ENCODE data around the gene BPNT1. TPM values are rescaled to one million over a fixed set of nuclear protein-coding genes. Genes with fewer than 3 reads are reported as not detected.

Gene BPNT1, protein sequence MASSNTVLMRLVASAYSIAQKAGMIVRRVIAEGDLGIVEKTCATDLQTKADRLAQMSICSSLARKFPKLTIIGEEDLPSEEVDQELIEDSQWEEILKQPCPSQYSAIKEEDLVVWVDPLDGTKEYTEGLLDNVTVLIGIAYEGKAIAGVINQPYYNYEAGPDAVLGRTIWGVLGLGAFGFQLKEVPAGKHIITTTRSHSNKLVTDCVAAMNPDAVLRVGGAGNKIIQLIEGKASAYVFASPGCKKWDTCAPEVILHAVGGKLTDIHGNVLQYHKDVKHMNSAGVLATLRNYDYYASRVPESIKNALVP
- total RNA-seq (2016; rRNA removed; fragmentation: Illumina TruSeq; extraction: Trizol) (43.9 and 68.2 TPM in 2 replicates), polyA plus RNA-seq (2011; rRNA removed) (33.6 and 35.2 TPM in 2 replicates), polyA minus RNA-seq (2011; rRNA and poly(A)+ RNA removed; ENCODE audit: low replicate concordance) (46.2 and 61.6 TPM in 2 replicates), Bru-seq, nascent RNA (percentile 52 among the genes with signal in this experiment), BruChase-seq, experiment 1, labeled RNA remaining after a 6-hour chase (percentile 60 among the genes with signal in this experiment), BruChase-seq, experiment 2, labeled RNA remaining after a 2-hour chase (percentile 54 among the genes with signal in this experiment)
- total RNA-seq (2016; cell fraction: cytosol; rRNA removed; fragmentation: Illumina TruSeq; extraction: Trizol; ENCODE audit: low read depth) = 3.0 and 3.8 TPM in 2 replicates
- total RNA-seq (2016; cell fraction: insoluble cytoplasmic fraction; rRNA removed; fragmentation: Illumina TruSeq; extraction: Trizol) = 47.2 and 72.9 TPM in 2 replicates
- total RNA-seq (2016; cell fraction: membrane; rRNA removed; fragmentation: Illumina TruSeq; extraction: Trizol) = 9.4 and 9.7 TPM in 2 replicates
- total RNA-seq (2016; cell fraction: nucleus; rRNA removed; fragmentation: Illumina TruSeq; extraction: Trizol) = 18.9 and 25.7 TPM in 2 replicates
- 31.2 and 36.5 TPM in 2 replicates for polyA plus RNA-seq (2011; cell fraction: cytosol; rRNA removed)
- 18.6 and 24.9 TPM in 2 replicates for polyA plus RNA-seq (2011; cell fraction: nucleus; rRNA removed)
- 30.1 and 35.4 TPM in 2 replicates for polyA plus RNA-seq (2012)
- 2.6 and 2.8 TPM in 2 replicates for polyA plus RNA-seq (2016; cell fraction: cytosol; fragmentation: Illumina TruSeq; extraction: Trizol; ENCODE audit: low read depth)
- polyA plus RNA-seq (2016; cell fraction: insoluble cytoplasmic fraction; fragmentation: Illumina TruSeq; extraction: Trizol; ENCODE audit: low read depth) = 54.0 and 55.4 TPM in 2 replicates
- polyA plus RNA-seq (2016; cell fraction: membrane; fragmentation: Illumina TruSeq; extraction: Trizol; ENCODE audit: low read depth) = 5.5 and 6.0 TPM in 2 replicates
- polyA plus RNA-seq (2016; cell fraction: nucleus; fragmentation: Illumina TruSeq; extraction: Trizol; ENCODE audit: insufficient read depth, low read depth) = 25.9 and 26.4 TPM in 2 replicates
- 18.2 and 19.6 TPM in 2 replicates for polyA minus RNA-seq (2011; cell fraction: cytosol; rRNA and poly(A)+ RNA removed)
- 27.4 and 37.3 TPM in 2 replicates for polyA minus RNA-seq (2011; cell fraction: nucleus; rRNA and poly(A)+ RNA removed)
- long read RNA-seq, experiment 1, partial matches to known transcripts = 1 of 7 reads
- long read RNA-seq, experiment 1, other reads (novel, unspliced or antisense) = 2 of 7 reads
- long read RNA-seq, experiment 2, partial matches to known transcripts = 1 of 29 reads
- long read RNA-seq, experiment 2, other reads (novel, unspliced or antisense) = 25 of 29 reads

- peak within 1 kb of the TSS; percentile 58 for H3K27ac ChIP-seq (ENCODE audit: extremely low read length, insufficient read depth, low read length)
- intact Hi-C loops (cut with micrococcal nuclease; ENCODE audit: unreplicated experiment) = no loop called here
- no peaks in the 10 kb centered on the region for H3K9me3 ChIP-seq (ENCODE audit: low read length)
- BruUV-seq (replicated peaks) = no TSS peak
- peaks cover 19% of the 10 kb centered on the region for H3K79me2 ChIP-seq (ENCODE audit: insufficient read depth, low read length)
- FAIRE-seq = peak; percentile 98
- CTCF ChIA-PET (ENCODE audit: low intra/inter-chr PET ratio, low total read pairs) = no interaction called here
- H2AFZ ChIP-seq (ENCODE audit: low read length) = peak within 1 kb of the TSS; percentile 92
- WGBS (ENCODE audit: low lambda C conversion rate) = 2% methylated on average over 35 of the region's 35 CpGs
- H3K9ac ChIP-seq (ENCODE audit: insufficient read depth, low read depth, low read length) = peak within 1 kb of the TSS; percentile 68
- H3K36me3 ChIP-seq (replicated peaks in 1 of 2; ENCODE audit: control insufficient read depth in 1 of 2, insufficient read depth in 2 of 2, low read length in 2 of 2) = no peaks in the 10 kb centered on the region
- peak within 1 kb of the TSS; percentile 80 to 98 (median 84) for H3K4me3 ChIP-seq (replicated peaks in 1 of 3; ENCODE audit: insufficient read depth in 1 of 3, low read depth in 2 of 3, low read length in 3 of 3)
- peaks cover 26% of the 10 kb centered on the region for H3K4me1 ChIP-seq (ENCODE audit: insufficient read depth, low read length)
- peak; percentile 78 for ATAC-seq
- in situ Hi-C loops (cut with HindIII; ENCODE audit: extremely low pct_ligation_motif_present, low pct_unique_long_range_greater_than_20kb) = loop anchor here (5.0 kb wide), 1 partner anchor 43 kb away; the partner anchor contains the start of gene EPRS1
- H3K4me2 ChIP-seq (ENCODE audit: low read depth, low read length) = peak within 1 kb of the TSS; percentile 89
- H4K20me1 ChIP-seq (ENCODE audit: insufficient read depth, low read length) = no peaks in the 10 kb centered on the region; the same call in 1 of the 2 replicates
- peak; percentile 94 for DNase-seq (ENCODE audit: low spot score)
- no peaks in the 10 kb centered on the region; a peak in 1 of 5 replicates for H3K27me3 ChIP-seq (ENCODE audit: control insufficient read depth in 1 of 2, insufficient read depth in 2 of 2, low read length in 2 of 2)
- POLR2A ChIA-PET = interaction anchor here (0.8 to 1.3 kb wide), 5 partner anchors 16 to 658 kb away, joined by 3 to 4 read pairs (median 3); partner anchors contain the start of gene MTARC2
- TF ChIP-seq POLR2G (IDR thresholded peaks at IDR 0.05; ENCODE audit: low read depth, low read length) (peak; percentile 89), MAZ (IDR thresholded peaks at IDR 0.05; ENCODE audit: borderline replicate concordance, low read depth, low read length) (no peak), MAZ (CRISPR knock-in tag; IDR thresholded peaks at IDR 0.05; ENCODE audit: low read depth) (peak; percentile 32; the same call in 1 of the 2 replicates), ZNF280B (CRISPR knock-in tag; IDR thresholded peaks at IDR 0.05; ENCODE audit: borderline replicate concordance) (no peak), LBX2 (CRISPR knock-in tag; IDR thresholded peaks at IDR 0.05; ENCODE audit: borderline replicate concordance) (no peak), ZKSCAN5 (CRISPR knock-in tag; IDR thresholded peaks at IDR 0.05) (no peak), MIER3 (CRISPR knock-in tag; IDR thresholded peaks at IDR 0.05; ENCODE audit: borderline replicate concordance) (peak; percentile 60; the same call in 1 of the 2 replicates)
- TF ChIP-seq, protein P1, sequence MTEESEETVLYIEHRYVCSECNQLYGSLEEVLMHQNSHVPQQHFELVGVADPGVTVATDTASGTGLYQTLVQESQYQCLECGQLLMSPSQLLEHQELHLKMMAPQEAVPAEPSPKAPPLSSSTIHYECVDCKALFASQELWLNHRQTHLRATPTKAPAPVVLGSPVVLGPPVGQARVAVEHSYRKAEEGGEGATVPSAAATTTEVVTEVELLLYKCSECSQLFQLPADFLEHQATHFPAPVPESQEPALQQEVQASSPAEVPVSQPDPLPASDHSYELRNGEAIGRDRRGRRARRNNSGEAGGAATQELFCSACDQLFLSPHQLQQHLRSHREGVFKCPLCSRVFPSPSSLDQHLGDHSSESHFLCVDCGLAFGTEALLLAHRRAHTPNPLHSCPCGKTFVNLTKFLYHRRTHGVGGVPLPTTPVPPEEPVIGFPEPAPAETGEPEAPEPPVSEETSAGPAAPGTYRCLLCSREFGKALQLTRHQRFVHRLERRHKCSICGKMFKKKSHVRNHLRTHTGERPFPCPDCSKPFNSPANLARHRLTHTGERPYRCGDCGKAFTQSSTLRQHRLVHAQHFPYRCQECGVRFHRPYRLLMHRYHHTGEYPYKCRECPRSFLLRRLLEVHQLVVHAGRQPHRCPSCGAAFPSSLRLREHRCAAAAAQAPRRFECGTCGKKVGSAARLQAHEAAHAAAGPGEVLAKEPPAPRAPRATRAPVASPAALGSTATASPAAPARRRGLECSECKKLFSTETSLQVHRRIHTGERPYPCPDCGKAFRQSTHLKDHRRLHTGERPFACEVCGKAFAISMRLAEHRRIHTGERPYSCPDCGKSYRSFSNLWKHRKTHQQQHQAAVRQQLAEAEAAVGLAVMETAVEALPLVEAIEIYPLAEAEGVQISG (CRISPR knock-in tag; IDR thresholded peaks at IDR 0.05) = peak; percentile 66
These were observed at the start of gene BPNT1 for GRCh38 chr1:220089650-220090556. Gene BPNT1 (minus strand): TSS chr1:220089788. CDS start chr1:220079846, 9,942 bp downstream.

All from HepG2 (cell line).